Measurements from ENCODE around the gene ADAP1. TPM values are rescaled to one million over a fixed set of nuclear protein-coding genes. Genes with fewer than 3 reads are reported as not detected.

Gene ADAP1
- total RNA-seq, 1 experiment from 2014 or later, result 16.4 TPM

DNA sequence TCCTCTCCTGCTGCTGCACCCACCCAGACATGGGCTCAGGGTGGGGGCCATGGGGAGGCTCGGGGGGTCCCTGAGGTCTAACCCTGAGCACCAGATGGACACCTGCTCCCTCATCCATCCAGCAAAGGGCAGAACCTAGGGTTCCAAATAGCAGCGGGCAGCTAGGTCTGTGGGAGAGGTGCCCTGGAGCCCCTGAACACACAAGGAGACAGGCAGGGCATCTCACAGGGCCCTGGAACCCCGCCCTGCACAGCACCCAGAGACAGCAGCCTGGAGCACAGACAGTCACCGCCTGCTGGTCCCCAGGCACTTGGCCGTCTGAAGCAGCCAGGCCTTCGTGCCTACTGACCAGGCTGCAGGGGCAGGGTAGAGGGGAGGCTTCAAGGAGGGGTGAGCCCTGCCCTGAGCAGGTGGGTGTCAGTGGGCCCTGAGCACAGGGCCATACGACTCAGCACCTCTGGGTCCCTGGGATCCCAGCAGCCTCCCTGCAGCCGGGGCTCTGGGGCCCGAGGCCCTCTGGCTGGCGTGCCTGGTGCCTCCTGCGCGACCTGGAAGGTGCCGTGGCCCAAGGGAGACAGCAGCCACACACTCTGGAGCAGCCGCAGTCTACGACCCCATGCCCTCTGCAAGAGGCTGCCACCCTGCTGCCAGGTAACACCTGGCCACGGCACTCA, 39.8 kb downstream of the ADAP1 start:
- H3K27me3 ChIP-seq (replicated peaks; ENCODE audit: insufficient read depth, low read depth, low read length, poor library complexity), result no peaks in the 10 kb centered on the region
- CTCF ChIA-PET, result no interaction called here
- no peak for DNase-seq (ENCODE audit: low spot score)
- TF ChIP-seq EZH2 (IDR thresholded peaks at IDR 0.05; ENCODE audit: borderline replicate concordance, low read depth, low read length, poor library complexity, severe bottlenecking) (no peak), CTCF (conservative IDR thresholded peaks at IDR 0.05; ENCODE audit: low read depth, low read length) (no peak)
- H3K36me3 ChIP-seq (ENCODE audit: insufficient read depth, low read length, poor library complexity, severe bottlenecking), result no peaks in the 10 kb centered on the region
- POLR2A ChIA-PET (ENCODE audit: low non-redundant PET), result no interaction called here
- intact Hi-C loops (cut with micrococcal nuclease; ENCODE audit: unreplicated experiment), result loop anchor here (5.0 kb wide), 1 partner anchor 38 kb away; the partner anchor contains the start of gene ADAP1
- H3K4me1 ChIP-seq (ENCODE audit: insufficient read depth, low read length, poor library complexity, severe bottlenecking), result peaks cover 18% of the 10 kb centered on the region
- H3K9me3 ChIP-seq (ENCODE audit: low read depth, low read length, poor library complexity, severe bottlenecking), result no peaks in the 10 kb centered on the region
- no peak overlapping the region for H3K4me3 ChIP-seq (ENCODE audit: low read depth, low read length, poor library complexity, severe bottlenecking)
- BruUV-seq (replicated peaks), result no TSS peak
- no peak overlapping the region for H3K27ac ChIP-seq (ENCODE audit: low read depth, low read length, poor library complexity, severe bottlenecking)

DNA sequence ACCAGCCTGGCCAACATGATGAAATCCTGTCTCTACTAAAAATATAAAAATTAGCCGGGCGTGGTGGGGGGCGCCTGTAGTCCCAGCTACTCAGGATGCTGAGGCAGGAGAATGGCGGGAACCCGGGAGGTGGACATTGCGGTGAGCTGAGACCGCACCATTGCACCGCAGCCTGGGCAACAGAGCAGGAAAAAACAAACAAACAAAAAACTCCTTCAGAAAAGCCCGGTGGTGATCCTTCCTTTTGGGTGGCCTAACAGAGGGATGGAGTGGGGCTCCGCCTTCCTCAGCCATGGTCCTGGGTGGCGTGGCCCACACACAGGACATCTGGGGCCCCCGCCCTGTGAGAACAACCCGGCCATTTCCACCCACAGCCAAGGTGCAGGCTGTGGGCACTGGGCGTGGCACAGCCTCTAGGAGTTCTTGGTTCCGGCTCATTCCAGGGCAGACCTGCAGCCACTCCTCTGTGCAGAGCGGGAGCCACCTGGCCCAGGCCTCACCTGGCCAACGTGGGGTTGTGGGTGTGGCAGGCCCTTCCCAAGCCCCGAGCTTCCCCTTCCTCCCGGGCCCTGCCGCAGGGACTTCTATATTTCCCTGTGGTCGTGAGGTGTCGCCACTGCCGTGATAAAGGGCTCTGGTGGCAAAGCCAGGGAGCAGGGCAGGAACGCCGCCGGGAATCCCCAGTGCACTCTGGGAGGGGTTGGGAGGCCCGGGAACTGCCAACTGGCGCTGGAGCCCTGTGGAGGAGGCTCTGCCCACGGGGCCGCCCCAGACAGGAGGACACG, 40.6 kb downstream of the ADAP1 start:
- Histone ChIP-seq H3K4me1 (ENCODE audit: insufficient read depth, low read length, poor library complexity, severe bottlenecking) (peaks cover 18% of the 10 kb centered on the region), H3K9me3 (ENCODE audit: low read depth, low read length, poor library complexity, severe bottlenecking) (no peaks in the 10 kb centered on the region), H3K36me3 (ENCODE audit: insufficient read depth, low read length, poor library complexity, severe bottlenecking) (no peaks in the 10 kb centered on the region), H3K4me3 (ENCODE audit: low read depth, low read length, poor library complexity, severe bottlenecking) (no peak overlapping the region), H3K27me3 (replicated peaks; ENCODE audit: insufficient read depth, low read depth, low read length, poor library complexity) (no peaks in the 10 kb centered on the region), H3K27ac (ENCODE audit: low read depth, low read length, poor library complexity, severe bottlenecking) (no peak overlapping the region)
- ChIA-PET POLR2A (ENCODE audit: low non-redundant PET) (no interaction called here), CTCF (no interaction called here)
- DNase-seq (ENCODE audit: low spot score), result no peak
- TF ChIP-seq CTCF (conservative IDR thresholded peaks at IDR 0.05; ENCODE audit: low read depth, low read length) (no peak), EZH2 (IDR thresholded peaks at IDR 0.05; ENCODE audit: borderline replicate concordance, low read depth, low read length, poor library complexity, severe bottlenecking) (no peak)
- BruUV-seq (replicated peaks), result no TSS peak
- intact Hi-C loops (cut with micrococcal nuclease; ENCODE audit: unreplicated experiment), result loop anchor here (5.0 kb wide), 1 partner anchor 38 kb away; the partner anchor contains the start of gene ADAP1

- TF ChIP-seq EZH2 (IDR thresholded peaks at IDR 0.05; ENCODE audit: borderline replicate concordance, low read depth, low read length, poor library complexity, severe bottlenecking) (no peak), CTCF (conservative IDR thresholded peaks at IDR 0.05; ENCODE audit: low read depth, low read length) (no peak)
- Histone ChIP-seq H3K4me3 (ENCODE audit: low read depth, low read length, poor library complexity, severe bottlenecking) (no peak overlapping the region), H3K4me1 (ENCODE audit: insufficient read depth, low read length, poor library complexity, severe bottlenecking) (peaks cover 18% of the 10 kb centered on the region), H3K9me3 (ENCODE audit: low read depth, low read length, poor library complexity, severe bottlenecking) (no peaks in the 10 kb centered on the region), H3K27ac (ENCODE audit: low read depth, low read length, poor library complexity, severe bottlenecking) (no peak overlapping the region), H3K36me3 (ENCODE audit: insufficient read depth, low read length, poor library complexity, severe bottlenecking) (no peaks in the 10 kb centered on the region), H3K27me3 (replicated peaks; ENCODE audit: insufficient read depth, low read depth, low read length, poor library complexity) (no peaks in the 10 kb centered on the region)
- no TSS peak for BruUV-seq (replicated peaks)
- ChIA-PET CTCF (no interaction called here), POLR2A (ENCODE audit: low non-redundant PET) (no interaction called here)
- DNase-seq (ENCODE audit: low spot score), result no peak
- intact Hi-C loops (cut with micrococcal nuclease; ENCODE audit: unreplicated experiment), result loop anchor here (5.0 kb wide), 1 partner anchor 40 kb away; the partner anchor contains the start of gene ADAP1
Measured at GRCh38 chr7:911791-912480, 42.5 kb downstream of the ADAP1 start.

Data from A673 (cell line).